GM12878 (cell line): ENCODE measurements around the gene TRABD2B.

ENCODE experiments used
- BCL3 ChIP-seq: IDR thresholded peaks from 2 replicates; pipeline ENCODE4 v1.6.1; 2011; ENCODE audit warnings: borderline replicate concordance, low read depth, mild to moderate bottlenecking, moderate library complexity, low read length; ENCODE audit not compliant: insufficient read depth, poor library complexity, severe bottlenecking
- CBFB ChIP-seq: IDR thresholded peaks from 2 replicates; pipeline ENCODE4 v1.6.1; 2016; ENCODE audit warnings: antibody characterized with exemption, low read depth
- CTCF ChIP-seq, 3 experiments: IDR thresholded peaks in 2 of 3; conservative IDR thresholded peaks in 1 of 3; 2 replicates each; pipeline ENCODE4 v1.5.1; 2011; ENCODE audit warnings: low read depth in 3 of 3, low read length in 3 of 3, mild to moderate bottlenecking in 3 of 3, control low read depth in 2 of 3, moderate library complexity in 2 of 3, inconsistent platforms in 1 of 3, mixed read lengths in 1 of 3; ENCODE audit not compliant: control insufficient read depth in 2 of 3, insufficient read depth in 1 of 3; ENCODE audit errors: extremely low read depth in 1 of 3
- EP300 ChIP-seq, 2 experiments: fragments of 150-350 bp in 1 of 2; IDR thresholded peaks; 2 replicates each; pipeline ENCODE4 v1.6.1; 2011 to 2012; ENCODE audit warnings: low read depth in 2 of 2, low read length in 2 of 2, borderline replicate concordance in 1 of 2, improper control_type of control experiment in 1 of 2, inconsistent platforms in 1 of 2; ENCODE audit not compliant: control insufficient read depth in 1 of 2
- SMC3 ChIP-seq: IDR thresholded peaks from 2 replicates; pipeline ENCODE4 v1.6.1; 2011; ENCODE audit warnings: low read length, improper control_type of control experiment, borderline replicate concordance
- ZNF24 ChIP-seq: fragments of 450-650 bp; IDR thresholded peaks from 2 replicates; pipeline ENCODE4 v1.6.1; 2017; ENCODE audit warnings: antibody characterized with exemption, mild to moderate bottlenecking

GRCh38 chr1:47888294-47888629 lies 108.9 kb downstream of the TRABD2B start:
- TF ChIP-seq CTCF (IDR thresholded peaks at IDR 0.05 in 2 of 3, conservative IDR thresholded peaks at IDR 0.05 in 1 of 3; ENCODE audit: control insufficient read depth in 2 of 3, extremely low read depth in 1 of 3, insufficient read depth in 1 of 3, low read depth in 3 of 3, low read length in 3 of 3) (no peak), BCL3 (no peak), ZNF24 (no peak), CBFB (no peak), SMC3 (no peak), EP300 (IDR thresholded peaks at IDR 0.05; ENCODE audit: borderline replicate concordance in 1 of 2, control insufficient read depth in 1 of 2, low read depth in 2 of 2, low read length in 2 of 2) (no peak)
